ENCODE results near the gene IL1RN. TPM values are rescaled to one million over a fixed set of nuclear protein-coding genes. Genes with fewer than 3 reads are reported as not detected.

IL1RN gene
- total RNA-seq, 4 donors from 2014 or later, result 0.77 TPM; not detected in 3

DNA sequence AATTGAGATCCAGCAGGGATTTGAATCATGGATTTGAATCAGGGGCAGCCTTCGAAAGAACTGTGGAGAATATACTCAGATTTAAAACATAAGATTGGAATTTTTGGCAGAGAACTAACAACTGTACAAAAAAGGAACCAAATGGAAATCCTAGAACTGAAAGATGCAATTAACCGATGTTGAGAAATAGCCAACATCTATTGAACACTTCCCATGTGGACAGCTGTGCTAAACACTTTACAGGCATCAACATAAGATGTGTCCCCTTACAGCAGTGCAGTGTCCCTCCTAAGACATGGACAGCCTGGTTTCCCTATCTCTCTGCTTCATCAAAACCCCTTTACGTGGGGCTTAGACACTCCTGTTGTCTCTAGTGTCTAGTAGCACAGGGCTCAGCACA is 3.7 kb upstream of the IL1RN start:
- TF ChIP-seq CTCF (IDR thresholded peaks at IDR 0.05) (no peak), POLR2A (IDR thresholded peaks at IDR 0.05) (no peak)
- no peak for DNase-seq
- H3K4me3 ChIP-seq, result no peak overlapping the region
- intact Hi-C loops (cut with DNase I; ENCODE audit: low total_unique reads), result no loop called here
- H3K27ac ChIP-seq, result no peak overlapping the region
- no peaks in the 10 kb centered on the region for H3K27me3 ChIP-seq
- H3K9me3 ChIP-seq, result no peaks in the 10 kb centered on the region
- no peaks in the 10 kb centered on the region for H3K36me3 ChIP-seq
- H3K4me1 ChIP-seq, result no peaks in the 10 kb centered on the region

- H3K4me1 ChIP-seq, result no peaks in the 10 kb centered on the region
- H3K4me3 ChIP-seq, result no peak overlapping the region
- no peak for DNase-seq
- H3K9me3 ChIP-seq, result no peaks in the 10 kb centered on the region
- intact Hi-C loops (cut with DNase I; ENCODE audit: low total_unique reads), result no loop called here
- no peaks in the 10 kb centered on the region for H3K27me3 ChIP-seq
- no peak overlapping the region for H3K27ac ChIP-seq
- no peaks in the 10 kb centered on the region for H3K36me3 ChIP-seq
- TF ChIP-seq POLR2A (IDR thresholded peaks at IDR 0.05) (no peak), CTCF (IDR thresholded peaks at IDR 0.05) (no peak)
Observed at GRCh38 chr2:113124181-113124961, 3.0 kb upstream of the IL1RN start.

GRCh38 chr2:113124984-113125855 is 2.2 kb upstream of the IL1RN start:
- no peak for TF ChIP-seq POLR2A (IDR thresholded peaks at IDR 0.05)
- no peak for TF ChIP-seq CTCF (IDR thresholded peaks at IDR 0.05)
- Histone ChIP-seq H3K27ac (no peak overlapping the region), H3K36me3 (no peaks in the 10 kb centered on the region), H3K4me3 (no peak overlapping the region), H3K9me3 (no peaks in the 10 kb centered on the region), H3K4me1 (no peaks in the 10 kb centered on the region), H3K27me3 (no peaks in the 10 kb centered on the region)
- intact Hi-C loops (cut with DNase I; ENCODE audit: low total_unique reads), result no loop called here
- no peak for DNase-seq

- H3K36me3 ChIP-seq, result no peaks in the 10 kb centered on the region
- no peak overlapping the region for H3K27ac ChIP-seq
- H3K9me3 ChIP-seq, result no peaks in the 10 kb centered on the region
- H3K27me3 ChIP-seq, result no peaks in the 10 kb centered on the region
- no peak for DNase-seq
- H3K4me3 ChIP-seq, result no peak overlapping the region
- no peaks in the 10 kb centered on the region for H3K4me1 ChIP-seq
- TF ChIP-seq POLR2A (IDR thresholded peaks at IDR 0.05), result no peak
- no peak for TF ChIP-seq CTCF (IDR thresholded peaks at IDR 0.05)
- intact Hi-C loops (cut with DNase I; ENCODE audit: low total_unique reads), result no loop called here
Observed at GRCh38 chr2:113127646-113128570, 510 bp downstream of the IL1RN start.

All from uterus (tissue), 4 donors.